RWPE2 (cell line): Measurements from ENCODE around the gene SGMS2.
"Not testable (repeated sequence)": the region's sequence is repeated elsewhere in the genome, so short reads cannot be mapped to it uniquely, and the experiment has no call there.

ENCODE experiments used
- ATAC-seq: fragments of 200-7000 bp; cut with Tn5 transposase; 3 replicates; pipeline ENCODE4 v1.9.1; 2021; ENCODE audit warnings: low read depth
- DNase-seq: peaks from one replicate; pipeline ENCODE4 v3.0.0-alpha.2; 2020; ENCODE audit warnings: low spot score
- H3K27ac ChIP-seq: fragments of 450-650 bp; 2 replicates; pipeline ENCODE4 v1.5.1; 2017; ENCODE audit warnings: mild to moderate bottlenecking; ENCODE audit not compliant: poor library complexity, severe bottlenecking
- H3K27me3 ChIP-seq: fragments of 250-450 bp; sonication (Bioruptor Pico); 2 replicates; pipeline ENCODE4 v1.5.1; 2021; ENCODE audit warnings: mild to moderate bottlenecking, moderate library complexity; ENCODE audit not compliant: insufficient read depth, poor library complexity, severe bottlenecking
- H3K36me3 ChIP-seq: fragments of 250-450 bp; sonication (Bioruptor Pico); 2 replicates; pipeline ENCODE4 v1.5.1; 2020; ENCODE audit warnings: low read depth, mild to moderate bottlenecking, moderate library complexity
- H3K4me1 ChIP-seq: fragments of 250-450 bp; sonication (Bioruptor Pico); 2 replicates; pipeline ENCODE4 v1.5.1; 2021; ENCODE audit warnings: mild to moderate bottlenecking, moderate library complexity; ENCODE audit not compliant: insufficient read depth, poor library complexity, severe bottlenecking
- H3K4me3 ChIP-seq: fragments of 250-450 bp; sonication (Bioruptor Pico); 2 replicates; pipeline ENCODE4 v1.5.1; 2021; ENCODE audit warnings: mild to moderate bottlenecking, moderate library complexity; ENCODE audit not compliant: severe bottlenecking
- H3K9me3 ChIP-seq: fragments of 250-450 bp; sonication (Bioruptor Pico); 2 replicates; pipeline ENCODE4 v1.5.1; 2021; ENCODE audit warnings: mild to moderate bottlenecking, moderate library complexity; ENCODE audit not compliant: severe bottlenecking
- TF ChIP-seq, protein P1 (sequence below): fragments of 450-650 bp; IDR thresholded peaks from one replicate; pipeline ENCODE4 v1.5.1; 2017; ENCODE audit warnings: mild to moderate bottlenecking, moderate library complexity; ENCODE audit not compliant: poor library complexity, severe bottlenecking

The SGMS2 gene

DNA sequence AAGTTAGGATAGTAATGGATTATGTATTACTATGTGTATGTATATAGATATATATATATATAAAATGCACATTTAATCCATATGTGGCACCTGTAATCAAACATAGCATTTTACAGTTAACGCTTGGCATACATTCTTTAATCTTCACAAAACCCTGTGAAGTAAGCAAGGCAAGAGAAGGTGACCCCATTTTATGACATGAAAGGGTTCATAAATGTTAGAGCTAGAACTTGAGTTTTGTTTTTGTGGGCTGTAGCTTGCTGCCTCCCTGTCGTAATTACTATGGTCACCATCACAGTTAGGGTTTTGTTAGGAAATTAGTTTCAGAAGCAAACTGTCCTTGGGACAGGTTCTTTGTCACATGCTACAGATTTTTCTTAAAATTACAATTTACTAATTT lies 92.8 kb downstream of the SGMS2 start:
- peaks cover 9% of the 10 kb centered on the region for H3K36me3 ChIP-seq
- no peak for DNase-seq
- H3K4me3 ChIP-seq = no peak overlapping the region
- H3K27ac ChIP-seq = no peak overlapping the region
- TF ChIP-seq, protein P1, sequence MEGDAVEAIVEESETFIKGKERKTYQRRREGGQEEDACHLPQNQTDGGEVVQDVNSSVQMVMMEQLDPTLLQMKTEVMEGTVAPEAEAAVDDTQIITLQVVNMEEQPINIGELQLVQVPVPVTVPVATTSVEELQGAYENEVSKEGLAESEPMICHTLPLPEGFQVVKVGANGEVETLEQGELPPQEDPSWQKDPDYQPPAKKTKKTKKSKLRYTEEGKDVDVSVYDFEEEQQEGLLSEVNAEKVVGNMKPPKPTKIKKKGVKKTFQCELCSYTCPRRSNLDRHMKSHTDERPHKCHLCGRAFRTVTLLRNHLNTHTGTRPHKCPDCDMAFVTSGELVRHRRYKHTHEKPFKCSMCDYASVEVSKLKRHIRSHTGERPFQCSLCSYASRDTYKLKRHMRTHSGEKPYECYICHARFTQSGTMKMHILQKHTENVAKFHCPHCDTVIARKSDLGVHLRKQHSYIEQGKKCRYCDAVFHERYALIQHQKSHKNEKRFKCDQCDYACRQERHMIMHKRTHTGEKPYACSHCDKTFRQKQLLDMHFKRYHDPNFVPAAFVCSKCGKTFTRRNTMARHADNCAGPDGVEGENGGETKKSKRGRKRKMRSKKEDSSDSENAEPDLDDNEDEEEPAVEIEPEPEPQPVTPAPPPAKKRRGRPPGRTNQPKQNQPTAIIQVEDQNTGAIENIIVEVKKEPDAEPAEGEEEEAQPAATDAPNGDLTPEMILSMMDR = no peak
- no peaks in the 10 kb centered on the region for H3K9me3 ChIP-seq
- H3K27me3 ChIP-seq = no peaks in the 10 kb centered on the region
- no peaks in the 10 kb centered on the region for H3K4me1 ChIP-seq
- ATAC-seq = no peak

DNA sequence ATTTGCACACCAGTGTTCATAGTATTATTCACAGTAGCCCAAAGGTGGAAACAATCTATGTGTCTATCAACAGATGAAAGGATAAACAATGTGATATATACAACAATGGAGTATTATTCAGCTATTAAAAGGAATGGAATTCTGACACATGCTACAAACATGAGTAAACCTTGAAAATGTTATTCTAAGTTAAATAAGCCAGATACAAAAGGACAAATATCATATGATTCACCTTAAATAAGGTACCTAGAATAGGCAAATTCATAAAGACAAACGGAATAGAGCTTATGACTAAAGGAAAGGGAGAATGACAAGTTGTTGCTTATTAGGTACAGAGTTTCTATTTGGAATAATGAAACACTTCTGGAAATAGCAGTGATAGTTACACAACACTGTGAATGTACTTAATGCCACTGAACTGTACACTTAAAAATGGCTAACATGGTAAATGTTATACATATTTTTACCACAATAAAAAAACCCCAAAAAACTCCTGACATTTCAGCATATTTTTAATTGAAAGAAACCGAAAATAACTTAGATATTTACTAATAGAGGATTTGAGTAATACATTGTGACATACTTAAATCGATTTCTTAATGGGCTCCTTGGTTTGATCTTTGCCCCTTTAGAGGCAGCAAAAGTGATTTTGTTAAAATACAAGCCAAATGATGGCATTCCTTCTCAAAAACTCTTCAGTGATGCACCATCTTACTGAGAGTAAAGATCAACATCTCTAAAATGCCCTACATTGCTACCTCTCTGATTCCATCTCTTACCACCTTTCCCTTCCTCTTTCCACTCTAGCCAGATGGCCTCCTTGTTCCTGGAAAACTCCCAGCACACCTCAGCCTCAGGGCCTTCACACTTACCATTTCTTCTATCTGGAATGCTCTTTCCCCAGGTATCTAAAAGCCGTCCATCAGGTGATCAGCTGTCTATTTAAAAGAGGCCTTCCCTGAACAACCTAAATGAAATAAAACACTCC lies 98.0 kb downstream of the SGMS2 start:
- Histone ChIP-seq H3K9me3 (no peaks in the 10 kb centered on the region), H3K4me3 (no peak overlapping the region), H3K27ac (no peak overlapping the region), H3K4me1 (no peaks in the 10 kb centered on the region), H3K27me3 (no peaks in the 10 kb centered on the region), H3K36me3 (no peaks in the 10 kb centered on the region)
- DNase-seq (no peak), ATAC-seq (peak; percentile 36; the same call in 1 of the 3 replicates)
- TF ChIP-seq, protein P1 = no peak

DNA sequence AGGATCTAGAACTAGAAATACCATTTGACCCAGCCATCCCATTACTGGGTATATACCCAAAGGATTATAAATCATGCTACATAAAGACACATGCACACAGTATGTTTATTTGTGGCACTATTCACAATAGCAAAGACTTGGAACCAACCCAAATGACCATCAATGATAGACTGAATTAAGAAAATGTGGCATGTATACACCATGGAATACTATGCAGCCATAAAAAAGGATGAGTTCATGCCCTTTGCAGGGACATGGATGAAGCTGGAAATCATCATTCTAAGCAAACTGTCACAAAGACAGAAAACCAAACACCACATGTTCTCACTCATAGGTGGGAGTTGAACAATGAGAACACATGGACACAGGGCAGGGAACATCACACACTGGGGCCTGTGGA lies 101.0 kb downstream of the SGMS2 start:
- DNase-seq, ATAC-seq, H3K27ac ChIP-seq, H3K4me1 ChIP-seq, H3K36me3 ChIP-seq, H3K27me3 ChIP-seq, H3K9me3 ChIP-seq, H3K4me3 ChIP-seq: not testable (repeated sequence)

DNA sequence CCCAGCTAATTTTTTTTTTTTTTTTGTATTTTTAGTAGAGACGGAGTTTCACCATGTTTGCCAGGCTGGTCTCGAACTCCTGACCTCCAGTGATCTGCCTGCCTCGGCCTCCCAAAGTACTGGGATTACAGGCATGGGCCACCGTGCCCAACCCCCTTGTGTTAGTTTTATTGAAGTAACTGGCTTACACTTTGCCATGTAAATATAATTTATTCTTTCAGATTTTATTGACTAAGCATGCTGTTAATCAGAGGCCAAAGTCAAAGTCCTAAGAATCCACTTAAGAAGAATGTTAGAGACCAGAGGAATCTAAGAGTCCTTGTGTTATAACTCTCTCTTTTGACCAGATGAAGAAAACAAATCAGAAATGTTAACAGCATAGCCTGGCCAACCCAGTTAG lies 102.1 kb downstream of the SGMS2 start:
- H3K4me1 ChIP-seq, H3K27me3 ChIP-seq, H3K27ac ChIP-seq, H3K9me3 ChIP-seq, H3K36me3 ChIP-seq, H3K4me3 ChIP-seq, DNase-seq, ATAC-seq: not testable (repeated sequence)

DNA sequence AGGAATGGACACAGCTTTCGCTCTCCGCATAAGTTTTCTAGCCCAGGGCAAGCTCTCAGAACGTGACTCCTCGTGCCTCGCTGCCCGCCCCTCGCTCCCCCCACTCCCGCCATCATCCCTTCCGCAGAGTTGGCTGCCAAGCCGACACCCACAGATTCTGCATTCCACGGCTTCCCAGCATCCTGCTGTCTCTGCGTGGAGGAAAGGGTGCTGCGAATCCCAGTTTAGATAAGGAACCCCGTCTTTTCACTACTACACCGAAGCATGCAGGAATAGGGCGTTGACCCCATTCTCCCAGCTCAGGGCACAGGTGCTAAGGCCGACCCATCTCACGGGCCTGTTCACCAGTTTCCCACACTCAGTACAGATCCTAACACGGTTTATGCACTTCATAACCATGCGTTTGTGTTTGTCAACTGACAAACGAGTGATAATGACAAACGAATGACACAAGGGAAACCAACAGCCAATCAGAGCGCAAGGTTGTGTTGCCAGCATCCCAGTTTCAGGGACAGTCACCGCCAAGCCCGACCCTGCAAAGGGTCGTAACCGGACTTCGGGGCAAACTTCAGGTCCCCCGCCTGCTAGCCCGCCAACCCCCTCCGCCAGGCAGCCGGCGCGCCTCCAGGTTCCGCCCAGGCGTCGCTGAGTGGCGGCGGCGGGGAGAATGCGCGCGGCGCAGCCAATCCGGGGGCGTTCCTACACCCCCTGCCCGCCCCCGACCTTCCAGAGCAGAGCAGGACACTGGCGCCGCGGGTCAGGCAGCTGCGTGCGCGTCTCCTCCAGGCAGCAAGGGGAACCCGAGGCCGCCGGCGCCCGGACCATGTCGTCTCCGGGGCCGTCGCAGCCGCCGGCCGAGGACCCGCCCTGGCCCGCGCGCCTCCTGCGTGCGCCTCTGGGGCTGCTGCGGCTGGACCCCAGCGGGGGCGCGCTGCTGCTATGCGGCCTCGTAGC lies 106.4 kb downstream of the SGMS2 start, which contains the start of gene CYP2U1:
TSS of gene CYP2U1 (plus strand) at position 729 of the 954 bp plus-strand sequence. CDS start at position 824, 95 bp downstream.
- H3K27ac ChIP-seq = no peak within 1 kb of the TSS
- peaks cover 6% of the 10 kb centered on the region for H3K4me1 ChIP-seq
- TF ChIP-seq, protein P1 = peak; percentile 11
- no peaks in the 10 kb centered on the region for H3K36me3 ChIP-seq
- no peaks in the 10 kb centered on the region for H3K27me3 ChIP-seq
- ATAC-seq (peak; percentile 95), DNase-seq (peak; percentile 84)
- H3K4me3 ChIP-seq = peak within 1 kb of the TSS; percentile 54
- H3K9me3 ChIP-seq = no peaks in the 10 kb centered on the region
